ENCODE measurements around the gene POLA1.

DNA sequence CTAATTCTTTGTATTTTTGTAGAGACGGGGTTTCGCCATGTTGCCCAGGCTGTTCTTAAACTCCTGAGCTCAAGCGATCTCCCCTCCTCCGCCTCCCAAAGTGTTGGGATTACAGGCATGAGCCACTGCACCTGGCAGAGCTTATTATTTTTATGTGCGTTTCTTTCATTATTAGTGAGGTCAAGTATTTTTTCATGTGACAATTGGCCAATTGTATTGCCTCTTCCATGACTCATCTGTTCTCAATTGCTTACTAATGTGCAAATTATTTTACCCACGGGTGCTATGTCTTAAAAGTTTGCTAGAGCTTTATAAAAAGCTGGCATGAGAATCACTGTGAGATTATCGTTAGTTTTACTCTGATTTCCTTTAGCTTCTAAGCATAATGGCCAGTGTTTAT is 335.0 kb downstream of the POLA1 start:
- TF ChIP-seq, protein P1, sequence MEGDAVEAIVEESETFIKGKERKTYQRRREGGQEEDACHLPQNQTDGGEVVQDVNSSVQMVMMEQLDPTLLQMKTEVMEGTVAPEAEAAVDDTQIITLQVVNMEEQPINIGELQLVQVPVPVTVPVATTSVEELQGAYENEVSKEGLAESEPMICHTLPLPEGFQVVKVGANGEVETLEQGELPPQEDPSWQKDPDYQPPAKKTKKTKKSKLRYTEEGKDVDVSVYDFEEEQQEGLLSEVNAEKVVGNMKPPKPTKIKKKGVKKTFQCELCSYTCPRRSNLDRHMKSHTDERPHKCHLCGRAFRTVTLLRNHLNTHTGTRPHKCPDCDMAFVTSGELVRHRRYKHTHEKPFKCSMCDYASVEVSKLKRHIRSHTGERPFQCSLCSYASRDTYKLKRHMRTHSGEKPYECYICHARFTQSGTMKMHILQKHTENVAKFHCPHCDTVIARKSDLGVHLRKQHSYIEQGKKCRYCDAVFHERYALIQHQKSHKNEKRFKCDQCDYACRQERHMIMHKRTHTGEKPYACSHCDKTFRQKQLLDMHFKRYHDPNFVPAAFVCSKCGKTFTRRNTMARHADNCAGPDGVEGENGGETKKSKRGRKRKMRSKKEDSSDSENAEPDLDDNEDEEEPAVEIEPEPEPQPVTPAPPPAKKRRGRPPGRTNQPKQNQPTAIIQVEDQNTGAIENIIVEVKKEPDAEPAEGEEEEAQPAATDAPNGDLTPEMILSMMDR (IDR thresholded peaks at IDR 0.05; ENCODE audit: poor library complexity, severe bottlenecking), result no peak
- TF ChIP-seq POLR2AphosphoS5 (IDR thresholded peaks at IDR 0.05) (no peak), EP300 (conservative IDR thresholded peaks at IDR 0.05; ENCODE audit: poor library complexity, severe bottlenecking) (no peak), SMC3 (conservative IDR thresholded peaks at IDR 0.05; ENCODE audit: poor library complexity) (no peak)
